MM.1S (cell line): ENCODE data around the gene CYP8B1.

Source experiments
- EZH2 ChIP-seq: fragments of 300-600 bp; sonication (generic); optimal IDR thresholded peaks from 2 replicates; pipeline ENCODE3; 2017; ENCODE audit warnings: low read depth, mild to moderate bottlenecking, antibody characterized with exemption, low read length, mixed read lengths
- TF ChIP-seq, protein P1 (sequence below): fragments of 300-600 bp; sonication (generic); IDR thresholded peaks from 2 replicates; pipeline ENCODE4 v1.5.1; 2016; ENCODE audit warnings: antibody characterized with exemption, low read length, mixed read lengths

DNA sequence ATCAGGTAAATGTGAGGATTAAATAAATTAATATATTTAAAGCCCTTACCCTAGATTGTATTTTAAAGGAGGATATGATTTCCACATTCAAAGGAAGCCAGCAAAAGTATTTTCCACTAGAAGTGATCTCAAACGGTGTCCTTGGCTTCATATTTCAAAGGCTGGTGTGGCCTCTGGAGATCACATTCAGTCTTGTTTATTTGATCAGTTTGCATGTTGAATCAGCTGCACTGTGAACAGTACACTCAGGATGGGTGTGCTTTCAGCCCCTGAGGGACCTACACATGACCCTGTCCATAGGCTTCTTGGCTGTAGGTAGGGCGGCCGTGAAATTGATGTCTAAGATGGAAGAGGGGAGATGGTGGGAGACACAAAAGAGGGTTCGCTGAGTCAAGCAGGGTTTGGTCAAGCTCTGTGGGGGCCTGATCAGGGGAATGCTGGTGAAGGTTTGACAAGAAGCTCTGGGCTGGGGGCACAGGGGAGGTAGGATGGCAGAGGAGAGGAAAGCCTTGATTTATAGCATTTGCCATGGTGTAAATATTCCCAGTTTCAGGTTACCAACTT lies 21.9 kb downstream of the CYP8B1 start:
- TF ChIP-seq, protein P1, sequence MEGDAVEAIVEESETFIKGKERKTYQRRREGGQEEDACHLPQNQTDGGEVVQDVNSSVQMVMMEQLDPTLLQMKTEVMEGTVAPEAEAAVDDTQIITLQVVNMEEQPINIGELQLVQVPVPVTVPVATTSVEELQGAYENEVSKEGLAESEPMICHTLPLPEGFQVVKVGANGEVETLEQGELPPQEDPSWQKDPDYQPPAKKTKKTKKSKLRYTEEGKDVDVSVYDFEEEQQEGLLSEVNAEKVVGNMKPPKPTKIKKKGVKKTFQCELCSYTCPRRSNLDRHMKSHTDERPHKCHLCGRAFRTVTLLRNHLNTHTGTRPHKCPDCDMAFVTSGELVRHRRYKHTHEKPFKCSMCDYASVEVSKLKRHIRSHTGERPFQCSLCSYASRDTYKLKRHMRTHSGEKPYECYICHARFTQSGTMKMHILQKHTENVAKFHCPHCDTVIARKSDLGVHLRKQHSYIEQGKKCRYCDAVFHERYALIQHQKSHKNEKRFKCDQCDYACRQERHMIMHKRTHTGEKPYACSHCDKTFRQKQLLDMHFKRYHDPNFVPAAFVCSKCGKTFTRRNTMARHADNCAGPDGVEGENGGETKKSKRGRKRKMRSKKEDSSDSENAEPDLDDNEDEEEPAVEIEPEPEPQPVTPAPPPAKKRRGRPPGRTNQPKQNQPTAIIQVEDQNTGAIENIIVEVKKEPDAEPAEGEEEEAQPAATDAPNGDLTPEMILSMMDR = no peak
- no peak for TF ChIP-seq EZH2
